HG02623 (cell line): ENCODE results near the gene SPINT1.

Experiments used
- ATAC-seq: cut with Tn5 transposase; IDR thresholded peaks from one replicate; pipeline ENCODE4 v1.9.1; 2021; ENCODE audit warnings: moderate library complexity; ENCODE audit not compliant: unreplicated experiment

Gene SPINT1

GRCh38 chr15:40828447-40829036 lies 15.3 kb upstream of the SPINT1 start, which contains the start of gene PPP1R14D:
PPP1R14D (minus strand) TSS chr15:40828708; CDS start chr15:40828641, 67 bp downstream.
- ATAC-seq: no peak

- ATAC-seq: no peak
Measured at GRCh38 chr15:40829115-40829514, 14.7 kb upstream of the SPINT1 start.

GRCh38 chr15:40830884-40831283 lies 13.0 kb upstream of the SPINT1 start:
- no peak for ATAC-seq

- ATAC-seq: no peak
Measured at GRCh38 chr15:40831861-40832260, 12.0 kb upstream of the SPINT1 start.

- ATAC-seq: no peak
Measured at GRCh38 chr15:40832903-40833302, 10.9 kb upstream of the SPINT1 start.

- no peak for ATAC-seq
Measured at GRCh38 chr15:40836020-40836419, 7.8 kb upstream of the SPINT1 start.

GRCh38 chr15:40838756-40839155 lies 5.1 kb upstream of the SPINT1 start:
- no peak for ATAC-seq

GRCh38 chr15:40841741-40842140 lies 2.1 kb upstream of the SPINT1 start:
- ATAC-seq: no peak

GRCh38 chr15:40843261-40843884 lies 475 bp upstream of the SPINT1 start:
- no peak for ATAC-seq

- no peak for ATAC-seq
Measured at GRCh38 chr15:40844696-40845030, 815 bp downstream of the SPINT1 start.

- no peak for ATAC-seq
Measured at GRCh38 chr15:40845036-40845435, 1.2 kb downstream of the SPINT1 start.

GRCh38 chr15:40845511-40846284 lies 1.9 kb downstream of the SPINT1 start:
- no peak for ATAC-seq

- ATAC-seq: peak; percentile 10
Measured at GRCh38 chr15:40846841-40847222, 3.0 kb downstream of the SPINT1 start.

- peak; percentile 63 for ATAC-seq
Measured at GRCh38 chr15:40847223-40847961, 3.5 kb downstream of the SPINT1 start.

GRCh38 chr15:40850576-40851112 lies 6.8 kb downstream of the SPINT1 start:
- ATAC-seq: no peak

GRCh38 chr15:40852529-40852928 lies 8.7 kb downstream of the SPINT1 start:
- no peak for ATAC-seq

GRCh38 chr15:40853241-40853890 lies 9.5 kb downstream of the SPINT1 start:
- no peak for ATAC-seq

- ATAC-seq: no peak
Measured at GRCh38 chr15:40854161-40854560, 10.3 kb downstream of the SPINT1 start.

GRCh38 chr15:40855706-40856234 lies 11.9 kb downstream of the SPINT1 start:
- no peak for ATAC-seq

GRCh38 chr15:40856746-40857145 lies 12.9 kb downstream of the SPINT1 start:
- ATAC-seq: no peak
